ENCODE data around the gene ALOX15.
"Not testable (repeated sequence)": the region's sequence is repeated elsewhere in the genome, so short reads cannot be mapped to it uniquely, and the experiment has no call there.

GRCh38 chr17:4638766-4639165, 2.7 kb downstream of the ALOX15 start:
- not testable (repeated sequence) for TF ChIP-seq POLR2AphosphoS5 (IDR thresholded peaks at IDR 0.05; ENCODE audit: borderline replicate concordance, low read depth, low read length); EZH2 (IDR thresholded peaks at IDR 0.05); FOXP2 (optimal IDR thresholded peaks at IDR 0.05; ENCODE audit: control extremely low read depth, extremely low read length, insufficient read depth)

All from SK-N-MC (cell line).